ACC112 (cell line): ENCODE results near the gene DAP.

Experiments used
- H2AFZ ChIP-seq: fragments of 200-600 bp; sonication (generic); one replicate; pipeline ENCODE4 v1.6.0; 2017; ENCODE audit warnings: antibody characterized with exemption, low read length; ENCODE audit not compliant: unreplicated experiment
- H3K27ac ChIP-seq: fragments of 200-600 bp; sonication (generic); 2 replicates; pipeline ENCODE4 v1.5.1; 2014; ENCODE audit warnings: low read depth, mild to moderate bottlenecking, antibody characterized with exemption, low read length, moderate library complexity
- H3K27me3 ChIP-seq: fragments of 200-600 bp; sonication (generic); 2 replicates; pipeline ENCODE4 v1.6.1; 2014; ENCODE audit warnings: mild to moderate bottlenecking, antibody characterized with exemption, low read length, moderate library complexity, mixed read lengths; ENCODE audit not compliant: insufficient read depth
- H3K36me3 ChIP-seq: fragments of 200-600 bp; sonication (generic); 2 replicates; pipeline ENCODE4 v1.6.1; 2016; ENCODE audit warnings: mild to moderate bottlenecking, antibody characterized with exemption, low read length, moderate library complexity, mixed read lengths; ENCODE audit not compliant: insufficient read depth
- H3K4me1 ChIP-seq: fragments of 200-600 bp; sonication (generic); one replicate; pipeline ENCODE4 v1.6.1; 2016; ENCODE audit warnings: low read length, mixed read lengths; ENCODE audit not compliant: insufficient read depth, unreplicated experiment, control insufficient read depth
- H3K4me3 ChIP-seq: fragments of 200-600 bp; sonication (generic); 2 replicates; pipeline ENCODE4 v1.5.1; 2014; ENCODE audit warnings: mild to moderate bottlenecking, low read depth, low read length
- H3K79me2 ChIP-seq: fragments of 200-600 bp; sonication (generic); one replicate; pipeline ENCODE4 v1.6.0; 2016; ENCODE audit warnings: low read length; ENCODE audit not compliant: control insufficient read depth, unreplicated experiment, insufficient read depth

DAP gene

DNA sequence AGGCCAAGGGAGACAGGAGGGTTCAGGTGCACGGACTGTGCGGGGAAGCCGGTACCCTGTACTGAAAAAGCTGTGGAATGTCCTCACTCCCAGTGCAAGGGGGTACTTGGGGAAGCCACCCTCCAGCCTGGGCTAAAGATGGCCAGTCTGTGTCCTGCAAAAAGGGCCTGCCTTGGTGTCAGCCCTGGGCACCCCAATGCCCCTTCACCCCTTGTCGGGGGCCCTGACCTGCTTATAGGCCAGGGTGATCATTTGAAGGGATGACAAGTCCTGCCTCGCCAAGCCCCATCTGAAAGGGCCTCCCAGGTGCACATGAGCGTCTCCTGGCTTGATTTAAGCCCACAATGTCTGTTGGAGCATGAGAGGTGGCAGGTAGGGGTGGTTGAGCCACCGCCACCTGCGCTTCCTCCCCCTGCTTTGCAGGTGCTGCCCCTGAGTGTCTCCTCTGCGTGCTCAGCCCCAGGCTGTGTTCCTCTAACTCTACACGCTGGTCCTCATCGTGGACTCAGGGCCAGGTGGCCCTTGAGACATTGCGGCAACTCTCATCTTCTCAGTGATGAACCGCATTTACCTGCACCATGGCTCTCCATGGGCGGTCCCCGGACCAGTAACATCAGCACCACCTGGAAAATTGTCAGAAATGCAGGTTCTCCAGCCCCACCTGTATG, 100.2 kb downstream of the DAP start:
- no peak overlapping the region for H3K4me3 ChIP-seq

DNA sequence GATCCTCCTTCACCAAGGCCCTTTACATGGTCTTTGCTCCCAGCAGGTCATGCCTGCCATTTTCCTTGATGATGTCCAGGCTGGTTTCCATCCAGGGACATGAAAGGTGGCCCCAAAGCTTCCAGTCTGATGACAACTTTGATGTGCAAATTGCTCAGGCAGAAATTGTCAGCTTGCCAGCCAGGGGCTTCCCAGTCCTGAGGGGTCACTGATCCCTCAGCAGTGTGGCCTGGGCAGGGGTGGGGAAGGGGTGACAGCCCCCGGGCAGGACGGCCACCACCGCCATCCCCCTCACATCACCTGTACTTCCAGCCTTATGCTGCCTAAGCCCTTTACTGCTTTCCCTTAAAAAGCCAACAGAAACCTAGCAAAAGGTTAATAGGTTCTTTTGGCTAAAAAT, 100.9 kb downstream of the DAP start:
- no peaks in the 10 kb centered on the region; the same call in none of the 2 replicates for H3K27me3 ChIP-seq
- H3K79me2 ChIP-seq = no peaks in the 10 kb centered on the region
- H2AFZ ChIP-seq = no peak overlapping the region
- H3K4me1 ChIP-seq = peaks cover 11% of the 10 kb centered on the region
- no peaks in the 10 kb centered on the region for H3K36me3 ChIP-seq
- no peak overlapping the region for H3K27ac ChIP-seq
- H3K4me3 ChIP-seq = no peak overlapping the region

More for the DNA sequence above, 100.2 kb downstream of the DAP start:
- Histone ChIP-seq H3K79me2 (no peaks in the 10 kb centered on the region), H3K27ac (no peak overlapping the region), H3K36me3 (no peaks in the 10 kb centered on the region), H3K27me3 (no peaks in the 10 kb centered on the region; the same call in none of the 2 replicates), H2AFZ (no peak overlapping the region), H3K4me1 (peaks cover 11% of the 10 kb centered on the region)

DNA sequence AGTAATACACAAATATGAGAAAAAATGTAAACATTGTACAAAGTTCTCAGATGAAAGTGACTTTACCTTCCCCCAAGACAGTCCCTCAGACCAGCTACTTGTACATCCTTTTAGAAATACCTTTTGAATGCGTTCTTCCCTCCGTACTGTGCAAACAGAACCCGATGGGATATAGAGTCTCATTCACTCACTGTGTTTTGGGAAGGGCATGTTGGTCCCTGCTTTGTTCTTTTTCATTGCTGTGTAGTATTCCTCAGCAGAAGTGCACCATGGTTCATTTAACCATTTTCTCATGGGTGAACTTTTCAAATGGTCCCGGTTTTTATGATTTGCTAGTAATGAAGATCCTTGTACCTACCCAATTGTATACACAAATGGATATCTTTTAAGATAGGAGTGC, 102.8 kb downstream of the DAP start:
- no peak overlapping the region for H3K4me3 ChIP-seq
- H3K4me1 ChIP-seq = peaks cover 1% of the 10 kb centered on the region
- H2AFZ ChIP-seq = no peak overlapping the region
- no peaks in the 10 kb centered on the region for H3K79me2 ChIP-seq
- H3K27me3 ChIP-seq = no peaks in the 10 kb centered on the region; the same call in none of the 2 replicates
- no peak overlapping the region for H3K27ac ChIP-seq
- no peaks in the 10 kb centered on the region for H3K36me3 ChIP-seq

DNA sequence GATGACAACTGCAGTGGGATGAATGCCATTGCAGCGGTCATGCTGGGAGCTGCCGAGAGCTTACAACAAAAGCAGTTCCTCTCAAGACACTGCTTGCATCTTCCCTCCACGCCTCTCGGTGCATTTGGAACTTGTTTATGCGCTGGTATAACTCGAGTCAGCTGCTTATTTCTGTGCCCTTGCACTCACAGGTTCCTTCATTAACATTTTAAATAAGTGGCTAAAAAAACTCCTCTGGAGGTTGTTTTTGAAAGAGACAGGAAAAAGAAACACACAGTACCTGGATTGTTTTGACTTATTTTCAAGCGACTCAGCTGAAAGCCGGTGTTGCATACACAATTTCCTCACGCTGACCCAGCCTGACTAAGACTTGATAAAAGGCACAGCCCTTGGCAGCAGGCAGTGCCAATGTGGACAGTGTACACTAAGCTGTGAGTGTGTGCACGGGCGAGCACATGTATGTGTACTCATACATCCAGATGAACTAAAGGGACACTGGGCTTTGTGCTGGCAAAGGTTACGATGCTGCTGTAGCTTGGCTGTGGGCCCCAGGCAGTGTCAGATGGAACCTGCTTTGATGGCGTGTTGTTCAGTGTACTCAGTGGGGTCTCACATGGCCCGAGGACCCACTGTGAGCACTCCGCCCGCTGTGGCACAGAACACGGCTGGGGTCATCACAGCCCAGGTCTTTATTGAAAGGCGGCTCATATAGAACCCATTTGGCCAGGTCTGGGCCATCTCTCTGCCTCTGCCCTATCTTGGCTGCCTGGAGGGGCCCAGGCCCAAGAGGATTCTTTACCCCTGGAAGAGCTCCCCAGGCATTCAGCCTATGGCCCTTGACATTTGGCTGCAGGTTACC, 104.8 kb downstream of the DAP start:
- Histone ChIP-seq H3K79me2 (no peaks in the 10 kb centered on the region), H2AFZ (no peak overlapping the region), H3K27me3 (no peaks in the 10 kb centered on the region; the same call in 1 of the 2 replicates), H3K27ac (no peak overlapping the region), H3K36me3 (no peaks in the 10 kb centered on the region), H3K4me1 (no peaks in the 10 kb centered on the region), H3K4me3 (no peak overlapping the region)

DNA sequence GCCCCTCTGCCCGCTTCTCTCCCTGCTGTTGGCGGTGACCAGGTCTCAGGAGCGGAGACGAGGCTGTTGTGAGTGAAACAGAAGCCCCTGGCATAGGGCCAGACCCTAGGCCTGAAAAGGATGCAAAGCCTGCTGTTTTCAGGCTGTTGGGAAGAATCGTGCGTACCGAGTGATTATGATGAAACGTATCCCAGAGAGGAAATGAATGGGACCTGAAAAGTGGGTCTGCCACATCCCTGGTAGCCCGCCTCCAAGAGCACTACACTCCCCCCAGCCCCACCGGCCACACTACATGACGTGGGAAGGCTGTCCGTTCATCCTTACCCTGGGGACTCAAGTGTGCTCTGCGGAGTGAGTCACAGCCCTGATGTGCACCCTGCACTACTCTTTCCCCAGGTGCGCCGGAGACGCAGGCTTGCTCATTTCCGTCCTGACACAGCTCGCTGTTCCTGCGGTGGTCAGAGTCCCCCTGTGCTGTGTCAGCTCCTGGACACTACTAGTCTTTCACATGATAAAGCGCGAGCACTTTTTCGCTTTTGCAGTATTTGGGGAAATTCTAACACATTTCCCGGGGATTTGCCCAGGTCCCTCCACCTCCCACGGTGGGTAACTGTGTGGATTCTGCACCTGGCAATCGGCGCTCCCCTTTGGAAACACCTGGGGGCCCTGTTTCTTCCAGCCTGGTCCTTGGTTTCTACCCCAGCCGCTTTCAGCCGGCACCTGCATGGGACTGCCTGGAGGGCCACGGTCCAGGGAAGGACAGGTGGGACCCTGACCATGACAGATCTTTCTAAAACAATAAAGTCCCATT, 105.7 kb downstream of the DAP start:
- Histone ChIP-seq H3K36me3 (no peaks in the 10 kb centered on the region), H3K4me3 (no peak overlapping the region), H3K27me3 (no peaks in the 10 kb centered on the region), H3K79me2 (no peaks in the 10 kb centered on the region), H2AFZ (no peak overlapping the region), H3K4me1 (no peaks in the 10 kb centered on the region), H3K27ac (no peak overlapping the region)

DNA sequence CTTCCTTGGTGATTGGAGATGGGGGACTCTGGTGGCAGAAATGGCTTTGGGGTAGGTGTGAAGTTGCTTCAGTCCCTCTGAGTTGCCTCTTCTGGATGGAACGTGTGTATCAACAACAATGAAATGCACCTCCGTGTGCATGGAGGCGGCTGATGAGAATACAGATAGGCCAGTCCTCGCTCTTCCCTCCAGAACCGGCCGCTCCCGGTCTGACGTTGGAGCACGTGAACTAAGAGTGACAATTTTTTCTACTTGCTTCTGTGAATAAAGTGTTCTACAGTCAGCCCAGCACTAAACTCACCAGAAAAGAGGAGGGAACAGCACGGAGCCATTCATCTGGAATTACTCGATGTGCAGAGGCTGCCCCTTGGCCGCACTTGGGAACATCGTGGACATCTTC, 106.5 kb downstream of the DAP start:
- H3K4me1 ChIP-seq = no peaks in the 10 kb centered on the region
- H2AFZ ChIP-seq = no peak overlapping the region
- no peaks in the 10 kb centered on the region for H3K36me3 ChIP-seq
- H3K27me3 ChIP-seq = no peaks in the 10 kb centered on the region
- no peak overlapping the region for H3K4me3 ChIP-seq
- H3K27ac ChIP-seq = no peak overlapping the region
- H3K79me2 ChIP-seq = no peaks in the 10 kb centered on the region

DNA sequence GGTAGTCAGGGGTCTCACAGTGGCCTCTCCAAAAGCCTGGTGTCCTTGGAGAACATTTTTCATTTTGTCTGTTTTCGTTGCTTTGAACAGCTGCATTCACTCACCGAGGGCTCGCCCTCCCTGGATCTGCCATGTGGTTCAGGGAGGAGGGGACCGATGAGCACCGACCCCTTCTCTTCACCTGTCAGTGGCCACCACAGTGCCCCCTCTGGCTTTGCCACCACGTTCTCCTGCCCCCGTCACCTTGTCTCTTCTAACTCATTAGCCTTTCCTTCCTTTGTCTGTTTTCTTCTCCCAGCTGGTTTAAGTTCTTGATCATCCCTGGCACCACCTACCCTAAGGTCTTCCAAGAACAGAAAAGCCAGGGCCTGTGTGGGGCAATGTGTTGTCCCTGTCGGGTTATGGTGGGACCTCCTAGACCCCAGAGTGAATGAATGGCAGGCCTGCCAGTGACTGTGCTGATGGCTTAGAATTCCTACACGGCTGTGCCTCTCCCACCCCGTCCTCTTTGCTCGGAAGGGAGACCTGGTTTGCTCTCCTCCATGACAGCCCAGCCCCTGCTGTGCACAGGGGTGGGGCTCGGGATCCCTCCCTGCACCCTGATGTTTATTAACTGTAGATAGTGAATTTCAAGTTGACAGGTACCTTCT, 107.2 kb downstream of the DAP start:
- no peaks in the 10 kb centered on the region for H3K79me2 ChIP-seq
- no peak overlapping the region for H2AFZ ChIP-seq
- H3K27ac ChIP-seq = no peak overlapping the region
- H3K4me1 ChIP-seq = no peaks in the 10 kb centered on the region
- no peaks in the 10 kb centered on the region for H3K27me3 ChIP-seq
- H3K4me3 ChIP-seq = no peak overlapping the region
- H3K36me3 ChIP-seq = no peaks in the 10 kb centered on the region

DNA sequence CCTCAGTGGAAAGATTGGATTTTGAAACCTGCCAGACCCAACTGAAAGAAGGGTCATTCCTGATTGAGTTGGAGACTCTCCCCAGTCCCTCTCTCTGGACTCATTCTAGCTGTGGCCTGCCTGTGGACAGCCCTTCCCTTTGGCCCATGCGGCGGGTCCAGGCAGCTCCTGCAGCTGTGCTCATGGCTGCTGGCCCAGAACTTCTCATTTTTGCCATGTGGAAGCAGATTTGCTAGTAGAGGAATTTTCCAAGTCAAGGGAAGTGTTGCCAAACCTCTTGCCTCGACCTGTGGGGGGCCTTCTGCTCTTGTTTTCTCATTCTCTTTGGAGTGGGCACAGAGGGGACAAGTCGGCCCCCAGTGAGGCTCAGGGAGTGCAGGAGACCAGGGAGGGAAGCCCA, 108.0 kb downstream of the DAP start:
- no peak overlapping the region for H3K4me3 ChIP-seq
- H3K4me1 ChIP-seq = no peaks in the 10 kb centered on the region
- no peak overlapping the region for H2AFZ ChIP-seq
- H3K36me3 ChIP-seq = no peaks in the 10 kb centered on the region
- H3K27ac ChIP-seq = no peak overlapping the region
- no peaks in the 10 kb centered on the region for H3K27me3 ChIP-seq
- H3K79me2 ChIP-seq = no peaks in the 10 kb centered on the region

DNA sequence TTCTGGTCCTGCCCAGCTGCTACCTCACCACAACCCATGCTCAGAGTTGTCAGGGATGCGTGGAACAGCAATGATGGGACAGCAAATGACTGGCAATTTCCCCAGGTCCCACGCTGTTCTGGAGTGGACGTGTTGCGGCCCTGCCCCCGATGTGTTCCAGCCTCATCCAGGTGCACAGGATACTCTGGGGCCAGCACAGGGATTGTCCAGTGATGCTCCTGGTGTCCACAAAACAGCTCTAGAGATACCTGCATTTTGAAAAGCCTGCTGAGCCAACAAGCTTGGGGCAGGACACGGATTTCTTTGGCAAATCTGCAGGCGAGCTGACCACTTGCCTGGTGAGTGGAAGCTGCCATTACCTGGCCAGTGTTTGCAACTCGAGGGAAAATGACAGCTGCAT, 108.4 kb downstream of the DAP start:
- no peaks in the 10 kb centered on the region for H3K79me2 ChIP-seq
- H3K27me3 ChIP-seq = no peaks in the 10 kb centered on the region
- no peak overlapping the region for H2AFZ ChIP-seq
- H3K36me3 ChIP-seq = no peaks in the 10 kb centered on the region
- H3K27ac ChIP-seq = no peak overlapping the region
- no peaks in the 10 kb centered on the region for H3K4me1 ChIP-seq
- no peak overlapping the region for H3K4me3 ChIP-seq

DNA sequence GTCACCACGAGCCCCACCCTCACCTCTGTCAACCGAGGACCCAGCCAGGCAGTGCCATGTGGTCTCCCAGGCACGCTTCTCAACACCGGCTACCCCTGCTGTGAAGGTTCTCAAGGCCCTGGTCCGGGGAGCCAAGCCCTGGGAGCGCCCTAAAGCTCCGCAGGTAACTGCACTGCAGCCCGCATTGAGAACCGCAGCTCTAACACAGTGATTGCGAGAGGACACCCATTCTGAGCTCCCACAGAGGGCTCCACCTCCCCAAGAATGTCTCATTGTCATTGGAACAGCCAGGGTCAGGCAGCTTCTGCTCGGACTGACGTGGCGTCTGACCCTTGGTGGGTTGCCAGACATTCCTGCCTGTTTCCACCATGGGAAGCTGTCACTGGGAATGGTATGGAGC, 108.9 kb downstream of the DAP start:
- H2AFZ ChIP-seq = no peak overlapping the region
- no peaks in the 10 kb centered on the region for H3K4me1 ChIP-seq
- no peak overlapping the region for H3K4me3 ChIP-seq
- no peak overlapping the region for H3K27ac ChIP-seq
- H3K36me3 ChIP-seq = no peaks in the 10 kb centered on the region
- H3K79me2 ChIP-seq = no peaks in the 10 kb centered on the region
- H3K27me3 ChIP-seq = no peaks in the 10 kb centered on the region
